ENCODE measurements around the gene NPM1.
"Not testable (repeated sequence)": the region's sequence is repeated elsewhere in the genome, so short reads cannot be mapped to it uniquely, and the experiment has no call there.

- not testable (repeated sequence) for TF ChIP-seq POLR2AphosphoS5 (IDR thresholded peaks at IDR 0.05); POLR2A (IDR thresholded peaks at IDR 0.05; ENCODE audit: low read depth); CTCF (IDR thresholded peaks at IDR 0.05)
These were observed 2.6 kb upstream of the NPM1 start for GRCh38 chr5:171384999-171385398.
